GM19351 (cell line): ENCODE measurements around the gene ARHGAP31.
"Not testable (repeated sequence)": the region's sequence is repeated elsewhere in the genome, so short reads cannot be mapped to it uniquely, and the experiment has no call there.

Source experiments
- ATAC-seq: cut with Tn5 transposase; IDR thresholded peaks from one replicate; pipeline ENCODE4 v1.9.1; 2021; ENCODE audit warnings: mild to moderate bottlenecking, moderate library complexity; ENCODE audit not compliant: unreplicated experiment

The ARHGAP31 gene

DNA sequence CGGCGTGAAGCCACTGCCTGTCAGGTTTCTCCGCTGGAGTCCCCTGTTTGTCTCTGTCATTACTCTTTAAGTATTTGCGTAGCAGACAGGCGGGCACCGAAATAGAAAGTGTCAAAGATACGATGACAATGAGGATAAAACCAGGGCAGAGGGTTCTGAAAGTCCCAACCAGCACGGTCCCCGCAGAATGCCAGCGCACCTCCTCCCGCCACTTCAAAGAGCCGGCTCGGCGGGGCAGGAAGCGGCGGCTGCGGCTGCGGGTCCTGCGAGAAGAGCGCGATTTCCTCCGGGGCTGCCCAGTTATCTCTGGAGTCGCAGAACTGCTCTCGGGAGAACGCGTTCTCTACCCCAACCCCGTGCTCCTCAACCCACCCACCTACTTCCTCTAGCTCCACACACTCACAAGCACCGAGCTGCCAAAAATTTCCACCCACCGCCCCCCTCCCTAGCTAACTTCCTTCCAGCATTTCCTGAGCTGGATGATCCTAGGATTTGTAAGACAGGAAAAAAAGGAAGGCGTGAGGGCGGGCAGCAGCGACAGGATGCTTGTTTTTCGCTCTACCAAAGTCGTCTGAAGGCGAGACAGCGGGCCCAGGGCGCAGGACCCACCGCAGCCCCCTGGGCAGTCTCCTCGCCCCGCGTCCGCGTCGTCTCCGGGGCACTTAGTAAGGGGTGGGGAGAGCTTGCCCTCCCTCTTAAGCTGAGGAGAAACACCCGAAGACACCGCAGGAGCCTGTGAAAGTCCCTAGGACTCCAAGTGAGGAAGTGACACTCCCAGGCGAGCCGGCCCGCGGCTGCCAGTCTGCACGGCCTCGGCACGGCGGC lies at the start of gene ARHGAP31:
Gene ARHGAP31, plus strand, starts transcription at position 513 of the 825 bp plus-strand sequence. CDS start 522 bp downstream, outside the sequence.
- peak; percentile 61 for ATAC-seq

DNA sequence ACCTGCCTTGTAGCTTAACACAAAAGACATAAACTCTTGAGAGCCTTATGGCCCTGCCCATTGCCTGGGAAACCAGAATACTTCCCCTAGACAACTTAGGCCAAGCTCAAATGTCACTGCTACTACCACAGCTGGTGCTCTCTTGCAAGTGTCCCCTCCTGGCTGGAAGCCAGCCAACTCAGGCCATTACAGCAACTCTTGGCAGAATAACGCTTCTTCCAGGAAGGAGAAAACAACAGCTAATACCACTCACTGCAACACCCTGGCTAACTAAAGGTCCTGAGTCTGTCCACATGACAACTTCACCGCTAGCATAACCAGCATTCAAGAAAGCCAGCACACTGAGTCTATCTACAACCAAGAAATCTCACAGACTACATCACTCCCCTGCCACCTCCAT lies 48.4 kb upstream of the ARHGAP31 start:
- no peak for ATAC-seq

DNA sequence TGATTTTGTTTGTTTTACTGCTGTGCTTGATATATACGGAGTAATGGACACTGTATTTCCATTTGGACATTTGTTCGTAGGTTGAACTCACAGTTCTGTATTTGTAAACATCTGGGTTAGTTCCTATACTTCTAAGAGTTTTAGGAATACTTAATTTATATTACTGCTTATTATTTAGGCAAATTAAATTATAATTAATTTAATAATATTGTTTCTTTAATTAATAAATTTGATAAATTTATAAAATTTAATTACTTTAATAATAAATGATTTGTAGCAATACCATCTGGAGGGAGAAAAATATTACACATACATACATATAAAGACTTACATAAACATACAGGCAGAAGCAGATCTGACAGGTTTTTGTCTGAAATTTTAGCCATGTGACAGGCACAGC lies 39.0 kb upstream of the ARHGAP31 start:
- ATAC-seq, result no peak

DNA sequence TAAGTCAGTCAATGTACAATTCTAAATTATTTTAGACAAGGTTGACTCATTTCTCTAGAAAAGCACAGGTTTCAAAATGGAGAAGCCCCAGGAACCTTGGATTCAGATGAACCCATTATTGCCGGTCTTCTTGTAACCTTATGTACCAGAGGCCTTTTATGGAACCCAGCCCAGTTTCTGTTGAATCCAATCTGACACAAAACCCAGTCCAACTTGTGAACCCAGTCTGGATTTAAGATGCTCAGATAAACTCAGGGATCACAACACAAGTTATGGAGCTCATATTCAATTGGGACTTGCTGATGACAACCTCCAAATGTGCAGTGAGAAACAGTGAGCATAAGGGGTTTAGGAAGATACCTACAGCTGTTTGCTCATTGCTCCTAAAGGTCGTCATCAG lies 37.1 kb upstream of the ARHGAP31 start:
- ATAC-seq, result no peak

DNA sequence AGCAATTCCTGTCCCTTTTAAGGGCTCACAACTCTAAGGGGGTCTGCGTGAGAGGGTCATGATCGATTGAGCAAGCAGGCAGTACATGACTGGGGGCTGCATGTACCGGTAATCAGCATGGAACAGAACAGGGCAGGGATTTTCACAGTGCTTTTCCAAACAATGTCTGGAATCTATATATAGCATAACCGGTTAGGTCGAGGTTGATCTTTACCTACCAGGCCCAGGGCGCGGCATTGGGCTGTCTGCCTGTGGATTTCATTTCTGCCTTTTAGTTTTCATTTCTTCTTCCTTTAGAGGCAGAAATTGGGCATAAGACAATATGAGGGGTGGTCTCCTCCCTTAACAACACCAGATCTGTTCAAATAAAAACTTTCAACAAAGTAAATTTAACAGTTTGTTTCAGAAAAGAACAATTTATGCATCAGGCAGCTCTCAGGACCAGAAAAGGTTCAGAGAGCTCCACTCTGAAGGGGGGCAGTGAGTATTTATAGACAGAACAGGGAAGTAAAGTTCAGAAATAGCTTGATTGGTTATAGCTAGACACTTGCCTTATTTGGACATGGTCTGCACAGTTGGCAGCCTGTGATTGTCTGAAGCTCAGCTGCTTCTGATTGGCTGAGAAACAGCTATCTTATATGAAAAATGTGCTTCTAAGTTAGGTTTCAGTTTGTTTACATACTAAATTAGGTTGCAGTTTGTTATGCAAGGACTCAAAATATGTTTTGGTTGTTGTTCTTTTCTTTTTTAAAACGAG lies 36.4 kb upstream of the ARHGAP31 start:
- peak; percentile 85 for ATAC-seq

DNA sequence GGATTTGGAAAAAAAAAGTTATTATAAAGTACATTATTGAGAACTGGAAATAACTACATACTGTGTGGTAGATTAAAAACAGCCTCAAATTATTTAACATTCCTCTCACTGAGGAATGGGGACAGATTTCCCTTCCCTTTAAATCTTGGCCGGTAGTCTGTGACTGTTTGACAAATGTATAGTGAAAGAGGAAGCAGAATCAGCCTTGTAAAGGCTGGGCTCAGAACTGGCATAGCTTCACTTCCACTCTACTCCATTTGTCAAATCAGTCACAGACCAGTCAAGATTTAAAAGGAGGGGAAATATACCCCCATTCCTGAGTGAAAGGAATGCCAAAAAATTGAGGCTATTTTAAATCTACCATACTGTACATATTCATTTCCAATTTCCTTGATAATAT lies 35.3 kb upstream of the ARHGAP31 start:
- peak; percentile 79 for ATAC-seq

DNA sequence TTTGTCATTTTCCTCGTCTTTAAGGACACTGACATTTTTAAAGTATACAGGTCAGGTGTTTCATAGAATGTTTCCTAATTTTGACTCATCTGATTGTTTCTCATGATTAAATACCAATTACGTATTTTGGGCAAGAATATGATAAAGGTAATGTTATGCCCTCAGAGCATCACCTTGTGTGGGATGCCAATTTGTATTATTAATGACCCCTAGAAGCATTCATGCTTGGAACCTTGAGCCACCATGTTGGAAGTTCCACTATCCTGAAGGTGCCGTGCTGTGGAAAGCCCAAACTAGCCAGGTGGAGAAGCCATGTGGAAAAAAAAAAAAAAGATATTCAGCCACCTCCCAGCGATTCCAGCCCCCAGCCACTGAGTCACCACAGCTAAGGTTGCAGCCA lies 34.4 kb upstream of the ARHGAP31 start:
- ATAC-seq, result no peak

- no peak for ATAC-seq
Observed at GRCh38 chr3:119261055-119261454, 33.1 kb upstream of the ARHGAP31 start.

DNA sequence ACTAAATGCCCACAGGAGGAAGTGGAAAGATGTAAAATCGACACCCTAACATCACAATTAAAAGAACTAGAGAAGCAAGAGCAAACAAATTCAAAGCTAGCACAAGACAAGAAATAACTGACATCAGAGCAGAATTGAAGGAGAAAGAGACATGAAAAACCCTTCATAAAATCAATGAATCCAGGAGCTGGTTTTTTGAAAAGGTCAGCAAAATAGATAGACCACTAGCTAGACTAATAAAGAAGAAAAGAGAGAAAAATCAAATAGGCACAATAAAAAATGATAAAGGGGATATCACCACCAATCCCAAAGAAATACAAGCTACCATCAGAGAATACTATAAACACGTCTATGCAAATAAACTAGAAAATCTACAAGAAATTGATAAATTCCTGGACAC lies 24.0 kb upstream of the ARHGAP31 start:
- ATAC-seq, result not testable (repeated sequence)

GRCh38 chr3:119276680-119277079 lies 17.5 kb upstream of the ARHGAP31 start:
- no peak for ATAC-seq

DNA sequence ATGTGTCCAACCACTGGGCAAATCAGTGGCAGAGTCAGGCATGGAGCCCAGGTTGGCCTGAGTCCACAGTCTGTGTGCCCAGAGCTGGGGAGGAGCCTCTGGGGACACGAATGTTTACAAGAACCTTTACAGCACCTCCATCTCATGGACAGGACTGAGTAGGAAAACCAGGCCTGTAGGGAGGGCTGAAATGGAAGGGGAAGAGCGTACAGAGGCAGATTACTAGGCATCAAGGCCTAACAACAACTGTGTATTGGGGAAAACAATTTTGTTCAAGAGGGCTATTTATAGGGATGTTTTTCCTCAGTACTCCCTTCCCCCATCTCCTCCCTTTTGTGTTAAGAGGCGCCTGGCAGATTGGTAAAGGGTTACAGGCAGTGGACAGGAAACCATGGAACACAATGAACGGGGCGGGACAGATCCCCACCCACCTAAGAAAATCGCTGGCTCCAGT lies 15.1 kb upstream of the ARHGAP31 start:
- no peak for ATAC-seq

DNA sequence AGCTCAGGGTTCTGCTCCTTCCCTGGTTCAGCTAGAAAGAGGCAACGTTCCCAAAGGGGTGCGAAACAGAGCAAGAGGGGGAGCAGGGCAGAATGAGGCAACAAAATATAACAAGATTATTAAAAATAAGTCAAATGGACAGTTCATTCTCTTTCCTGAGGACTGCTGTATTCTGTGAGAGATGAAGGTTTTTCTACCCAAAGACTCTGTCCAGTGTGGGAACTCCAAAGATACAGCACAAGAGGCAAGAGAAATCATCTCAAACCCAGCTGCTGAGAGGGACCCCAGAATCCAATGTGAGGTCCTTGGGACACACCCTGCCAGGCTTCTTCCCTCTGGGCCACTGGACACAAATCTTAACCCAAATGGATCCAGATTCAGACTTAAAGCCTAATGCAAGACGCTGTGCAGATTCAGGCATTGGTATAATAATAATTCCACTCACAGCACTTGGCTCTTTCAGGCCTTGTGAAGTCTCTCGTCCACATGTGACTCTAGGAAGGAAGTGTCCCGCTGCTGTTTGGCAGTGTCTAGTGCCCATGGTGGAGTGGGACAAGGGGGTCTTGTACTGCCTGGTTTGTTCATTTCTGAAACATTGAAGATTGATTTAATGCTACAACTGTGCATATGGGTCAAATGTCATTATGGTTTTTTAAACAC lies 14.5 kb upstream of the ARHGAP31 start:
- no peak for ATAC-seq

DNA sequence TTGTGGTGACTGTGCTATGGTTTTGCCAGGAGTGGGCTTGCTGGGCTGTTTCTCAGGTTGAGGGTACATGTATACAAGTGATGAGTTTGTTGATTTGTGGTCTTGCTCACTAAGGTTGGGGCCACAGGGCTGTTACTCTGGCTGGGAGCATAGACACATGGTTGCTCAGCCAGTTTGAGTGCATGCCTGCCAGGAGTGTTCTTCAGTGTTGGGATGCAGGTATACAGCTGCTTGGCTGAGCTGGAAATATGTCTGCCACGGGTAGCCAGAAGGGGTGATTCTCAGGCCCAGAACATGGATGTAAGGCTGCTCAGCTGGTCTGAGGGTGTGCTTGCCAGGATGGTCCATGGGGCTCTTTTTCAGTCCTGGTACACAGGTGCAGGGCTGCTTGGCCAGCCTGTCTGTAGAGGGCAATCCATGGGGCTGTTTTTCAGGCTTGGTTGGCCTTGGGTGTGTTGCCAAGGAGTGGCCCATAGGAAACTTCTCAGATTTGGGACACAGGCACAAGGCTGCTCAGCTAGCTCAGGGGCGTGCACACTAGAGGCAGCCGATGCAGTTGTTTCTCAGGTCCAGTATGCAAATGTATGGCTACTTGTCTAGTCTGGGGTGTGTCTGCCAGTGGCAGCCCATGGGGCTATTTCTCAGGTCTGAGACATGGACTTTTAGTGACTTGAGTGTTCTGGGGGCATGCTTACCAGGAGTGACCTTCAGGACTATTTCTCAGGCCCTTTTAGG lies 5.3 kb upstream of the ARHGAP31 start:
- ATAC-seq, result no peak

GRCh38 chr3:119289404-119289770 lies 4.8 kb upstream of the ARHGAP31 start:
- ATAC-seq, result no peak

DNA sequence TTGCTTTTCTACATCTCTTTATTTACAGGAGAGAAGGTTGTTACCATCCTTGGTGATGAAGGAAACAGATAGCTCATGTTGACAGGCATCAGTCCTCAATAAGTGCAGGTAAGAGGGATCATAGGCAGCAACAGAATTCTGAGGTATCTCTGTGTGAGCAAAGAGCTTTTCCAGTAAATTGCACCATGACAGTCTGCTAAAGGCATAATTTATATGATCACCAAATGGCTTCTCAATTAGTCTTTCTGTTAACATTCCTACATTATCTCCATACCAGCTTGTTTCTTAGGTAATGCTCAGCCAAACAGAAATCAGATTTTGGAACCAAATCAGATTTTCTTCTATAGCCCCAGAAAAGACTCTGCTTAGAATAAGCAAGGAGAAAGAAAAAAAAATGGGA lies 3.6 kb upstream of the ARHGAP31 start:
- no peak for ATAC-seq

- ATAC-seq, result no peak
Observed at GRCh38 chr3:119291062-119291700, 3.0 kb upstream of the ARHGAP31 start.

DNA sequence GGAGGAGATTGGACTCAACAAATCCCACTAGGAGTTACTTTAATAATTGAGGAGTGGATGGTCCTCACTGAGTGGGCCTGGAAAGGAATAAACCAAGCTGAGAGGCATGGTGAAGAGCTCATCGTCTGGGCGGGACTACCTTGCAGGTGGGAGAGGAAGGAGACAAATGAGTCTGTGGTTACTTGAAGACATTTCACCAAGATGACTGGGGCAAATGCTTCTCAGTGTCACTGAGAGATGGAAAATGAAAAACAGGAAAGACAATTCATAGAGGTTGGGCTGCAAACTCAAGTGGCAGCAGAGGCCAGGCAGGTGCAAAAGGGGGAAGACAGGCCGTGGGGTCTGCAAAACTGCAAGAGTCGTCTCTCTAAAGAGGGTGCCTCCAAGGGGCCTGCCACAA lies 1.5 kb upstream of the ARHGAP31 start:
- no peak for ATAC-seq

- no peak for ATAC-seq
Observed at GRCh38 chr3:119293105-119293870, 895 bp upstream of the ARHGAP31 start.
